ENCODE data around the gene OTULIN. TPM values are rescaled to one million over a fixed set of nuclear protein-coding genes. Genes with fewer than 3 reads are reported as not detected.

The OTULIN gene
- total RNA-seq, 1 donor from 2014 or later = 28.1 TPM

GRCh38 chr5:14669415-14669814, 4.9 kb downstream of the OTULIN start:
- TF ChIP-seq EZH2 (IDR thresholded peaks at IDR 0.05; ENCODE audit: insufficient read depth, low read length) (no peak), CTCF (IDR thresholded peaks at IDR 0.05; ENCODE audit: insufficient read depth, low read depth, low read length) (no peak)
- no peak for DNase-seq (ENCODE audit: low read depth)
- no peak overlapping the region for H3K4me3 ChIP-seq (ENCODE audit: insufficient read depth, low read depth, low read length)
- H3K27me3 Mint-ChIP-seq (ENCODE audit: low read depth, unreplicated experiment) = no peaks in the 10 kb centered on the region
- no peaks in the 10 kb centered on the region for H3K27me3 ChIP-seq (ENCODE audit: insufficient read depth, low read length)
- peaks cover 26% of the 10 kb centered on the region for H3K4me1 ChIP-seq (ENCODE audit: insufficient read depth, low read length)
- H3K9me3 Mint-ChIP-seq (ENCODE audit: unreplicated experiment) = no peaks in the 10 kb centered on the region
- FAIRE-seq = no peak
- H3K27ac Mint-ChIP-seq (ENCODE audit: unreplicated experiment) = no peak overlapping the region
- H3K79me2 ChIP-seq (ENCODE audit: insufficient read depth, low read length) = peaks cover 94% of the 10 kb centered on the region
- H3K9me3 ChIP-seq (ENCODE audit: insufficient read depth, low read depth, low read length) = no peaks in the 10 kb centered on the region
- H3K27ac ChIP-seq (ENCODE audit: low read depth, low read length) = no peak overlapping the region
- H3K9ac ChIP-seq (ENCODE audit: low read length) = no peak overlapping the region
- no peak overlapping the region for H3K4me2 ChIP-seq (ENCODE audit: low read length)
- H3K36me3 ChIP-seq (ENCODE audit: insufficient read depth, low read length) = no peaks in the 10 kb centered on the region
- peaks cover 42% of the 10 kb centered on the region for H3K4me1 Mint-ChIP-seq (ENCODE audit: low read depth, unreplicated experiment)
- no peak overlapping the region for H3K4me3 Mint-ChIP-seq (ENCODE audit: unreplicated experiment)
- no peaks in the 10 kb centered on the region for H3K36me3 Mint-ChIP-seq (ENCODE audit: low read depth, unreplicated experiment)
- no peak overlapping the region for H2AFZ ChIP-seq (ENCODE audit: low read depth, low read length)
- H4K20me1 ChIP-seq (ENCODE audit: insufficient read depth, low read length) = peaks cover 77% of the 10 kb centered on the region

GRCh38 chr5:14669975-14670374, 5.5 kb downstream of the OTULIN start:
- Mint-ChIP-seq H3K27me3 (ENCODE audit: low read depth, unreplicated experiment) (no peaks in the 10 kb centered on the region), H3K9me3 (ENCODE audit: unreplicated experiment) (no peaks in the 10 kb centered on the region), H3K36me3 (ENCODE audit: low read depth, unreplicated experiment) (no peaks in the 10 kb centered on the region), H3K4me1 (ENCODE audit: low read depth, unreplicated experiment) (peaks cover 46% of the 10 kb centered on the region), H3K4me3 (ENCODE audit: unreplicated experiment) (no peak overlapping the region), H3K27ac (ENCODE audit: unreplicated experiment) (peak overlapping the region; percentile 47)
- Histone ChIP-seq H3K4me2 (ENCODE audit: low read length) (peak overlapping the region; percentile 12), H4K20me1 (ENCODE audit: insufficient read depth, low read length) (peaks cover 80% of the 10 kb centered on the region), H3K4me3 (ENCODE audit: insufficient read depth, low read depth, low read length) (no peak overlapping the region), H3K27me3 (ENCODE audit: insufficient read depth, low read length) (no peaks in the 10 kb centered on the region), H2AFZ (ENCODE audit: low read depth, low read length) (no peak overlapping the region), H3K79me2 (ENCODE audit: insufficient read depth, low read length) (peaks cover 98% of the 10 kb centered on the region), H3K27ac (ENCODE audit: low read depth, low read length) (no peak overlapping the region), H3K36me3 (ENCODE audit: insufficient read depth, low read length) (no peaks in the 10 kb centered on the region), H3K9me3 (ENCODE audit: insufficient read depth, low read depth, low read length) (no peaks in the 10 kb centered on the region), H3K4me1 (ENCODE audit: insufficient read depth, low read length) (peaks cover 26% of the 10 kb centered on the region), H3K9ac (ENCODE audit: low read length) (no peak overlapping the region)
- FAIRE-seq (no peak), DNase-seq (ENCODE audit: low read depth) (peak; percentile 84)
- no peak for TF ChIP-seq EZH2 (IDR thresholded peaks at IDR 0.05; ENCODE audit: insufficient read depth, low read length)
- TF ChIP-seq CTCF (IDR thresholded peaks at IDR 0.05; ENCODE audit: insufficient read depth, low read depth, low read length) = no peak

GRCh38 chr5:14671414-14671813, 6.9 kb downstream of the OTULIN start:
- no peak for FAIRE-seq
- H3K9me3 Mint-ChIP-seq (ENCODE audit: unreplicated experiment) = no peaks in the 10 kb centered on the region
- no peaks in the 10 kb centered on the region for H3K36me3 Mint-ChIP-seq (ENCODE audit: low read depth, unreplicated experiment)
- H3K27me3 Mint-ChIP-seq (ENCODE audit: low read depth, unreplicated experiment) = no peaks in the 10 kb centered on the region
- H3K27ac Mint-ChIP-seq (ENCODE audit: unreplicated experiment) = peak overlapping the region; percentile 29
- TF ChIP-seq CTCF (IDR thresholded peaks at IDR 0.05; ENCODE audit: insufficient read depth, low read depth, low read length) = no peak
- TF ChIP-seq EZH2 (IDR thresholded peaks at IDR 0.05; ENCODE audit: insufficient read depth, low read length) = no peak
- Histone ChIP-seq H3K4me1 (ENCODE audit: insufficient read depth, low read length) (peaks cover 25% of the 10 kb centered on the region), H3K9me3 (ENCODE audit: insufficient read depth, low read depth, low read length) (no peaks in the 10 kb centered on the region), H2AFZ (ENCODE audit: low read depth, low read length) (no peak overlapping the region), H3K4me2 (ENCODE audit: low read length) (no peak overlapping the region), H3K27me3 (ENCODE audit: insufficient read depth, low read length) (no peaks in the 10 kb centered on the region), H3K27ac (ENCODE audit: low read depth, low read length) (no peak overlapping the region), H3K79me2 (ENCODE audit: insufficient read depth, low read length) (peaks cover 98% of the 10 kb centered on the region), H3K4me3 (ENCODE audit: insufficient read depth, low read depth, low read length) (no peak overlapping the region), H3K36me3 (ENCODE audit: insufficient read depth, low read length) (no peaks in the 10 kb centered on the region), H3K9ac (ENCODE audit: low read length) (no peak overlapping the region), H4K20me1 (ENCODE audit: insufficient read depth, low read length) (peaks cover 80% of the 10 kb centered on the region)
- DNase-seq (ENCODE audit: low read depth) = peak; percentile 44
- no peak overlapping the region for H3K4me3 Mint-ChIP-seq (ENCODE audit: unreplicated experiment)
- H3K4me1 Mint-ChIP-seq (ENCODE audit: low read depth, unreplicated experiment) = peaks cover 53% of the 10 kb centered on the region

Data from astrocyte (in vitro differentiated cells and primary cell).